ENCODE results near the gene LAMB3. TPM values are rescaled to one million over a fixed set of nuclear protein-coding genes. Genes with fewer than 3 reads are reported as not detected.
"Not testable (repeated sequence)": the region's sequence is repeated elsewhere in the genome, so short reads cannot be mapped to it uniquely, and the experiment has no call there.

Gene LAMB3
- total RNA-seq: 0.66 TPM
- 1 to 10 TPM in 3 of 8 donors, under 1 TPM in 5; 0.32 to 7.2 (median 0.97) TPM for polyA plus RNA-seq (ENCODE audit: insufficient read depth in 1 of 8, insufficient read length in 8 of 8, low replicate concordance in 1 of 8)
- long read RNA-seq, donor 1: 0 reads
- long read RNA-seq, donor 2: 0 reads
- long read RNA-seq, donor 3, partial matches to known transcripts: 0 of 1 reads
- long read RNA-seq, donor 3, other reads (novel, unspliced or antisense): 0 of 1 reads
- long read RNA-seq, donor 4: 0 reads
- long read RNA-seq, donor 5: 0 reads
- long read RNA-seq, donor 6: 0 reads
- long read RNA-seq, donor 7: 0 reads
- long read RNA-seq, donor 8: 0 reads
- long read RNA-seq, donor 9: 0 reads
- long read RNA-seq, donor 10: 0 reads
- long read RNA-seq, donor 11: 0 reads

- Histone ChIP-seq H3K36me3 (ENCODE audit: control insufficient read depth, insufficient read depth, low read length) (no peaks in the 10 kb centered on the region), H3K4me3 (ENCODE audit: low read length) (no peak within 1 kb of the TSS), H3K27me3 (ENCODE audit: control insufficient read depth, insufficient read depth, low read length) (peaks cover 13% of the 10 kb centered on the region), H3K27ac (ENCODE audit: low read length) (no peak within 1 kb of the TSS), H3K9me3 (replicated peaks; ENCODE audit: control insufficient read depth, low read depth, low read length) (no peaks in the 10 kb centered on the region), H3K4me1 (ENCODE audit: control insufficient read depth, insufficient read depth, low read length) (peaks cover 63% of the 10 kb centered on the region)
- no peak for DNase-seq
- WGBS (ENCODE audit: insufficient coverage): 62% methylated on average over 6 of the region's 14 CpGs
Observed at GRCh38 chr1:209652121-209652735, at the start of gene LAMB3. Gene LAMB3 (minus strand): TSS chr1:209652425. CDS start chr1:209650944, 1,481 bp downstream.

DNA sequence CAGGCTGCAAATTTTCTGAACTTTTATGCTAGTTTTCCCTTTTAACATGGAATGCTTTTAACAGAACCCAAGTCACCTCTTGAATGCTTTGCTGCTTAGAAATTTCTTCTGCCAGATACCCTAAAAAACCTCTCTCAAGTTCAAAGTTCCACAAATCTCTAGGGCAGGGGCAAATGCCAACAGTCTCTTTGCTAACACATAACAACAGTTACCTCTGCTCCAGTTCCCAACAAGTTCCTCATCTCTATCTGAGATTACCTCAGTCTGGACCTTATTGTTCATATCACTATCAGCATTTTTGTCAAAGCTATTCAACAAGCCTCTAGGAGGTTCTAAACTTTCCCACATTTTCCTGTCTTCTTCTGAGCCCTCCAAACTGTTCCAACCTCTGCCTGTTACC is 48.5 kb upstream of the LAMB3 start:
- not testable (repeated sequence) for H3K4me3 ChIP-seq (ENCODE audit: low read length); H3K36me3 ChIP-seq (ENCODE audit: control insufficient read depth, insufficient read depth, low read length); H3K4me1 ChIP-seq (ENCODE audit: control insufficient read depth, insufficient read depth, low read length); H3K9me3 ChIP-seq (replicated peaks; ENCODE audit: control insufficient read depth, low read depth, low read length); H3K27me3 ChIP-seq (ENCODE audit: control insufficient read depth, insufficient read depth, low read length); H3K27ac ChIP-seq (ENCODE audit: low read length); DNase-seq

GRCh38 chr1:209697126-209697525 is 44.9 kb upstream of the LAMB3 start:
- no peaks in the 10 kb centered on the region for H3K36me3 ChIP-seq (ENCODE audit: control insufficient read depth, insufficient read depth, low read length)
- 80% methylated on average over 1 of the region's 3 CpGs for WGBS (ENCODE audit: insufficient coverage)
- no peak overlapping the region for H3K27ac ChIP-seq (ENCODE audit: low read length)
- H3K9me3 ChIP-seq (replicated peaks; ENCODE audit: control insufficient read depth, low read depth, low read length): no peaks in the 10 kb centered on the region
- H3K4me1 ChIP-seq (ENCODE audit: control insufficient read depth, insufficient read depth, low read length): peaks cover 3% of the 10 kb centered on the region
- H3K4me3 ChIP-seq (ENCODE audit: low read length): no peak overlapping the region
- DNase-seq: no peak
- peaks cover 5% of the 10 kb centered on the region for H3K27me3 ChIP-seq (ENCODE audit: control insufficient read depth, insufficient read depth, low read length)

DNA sequence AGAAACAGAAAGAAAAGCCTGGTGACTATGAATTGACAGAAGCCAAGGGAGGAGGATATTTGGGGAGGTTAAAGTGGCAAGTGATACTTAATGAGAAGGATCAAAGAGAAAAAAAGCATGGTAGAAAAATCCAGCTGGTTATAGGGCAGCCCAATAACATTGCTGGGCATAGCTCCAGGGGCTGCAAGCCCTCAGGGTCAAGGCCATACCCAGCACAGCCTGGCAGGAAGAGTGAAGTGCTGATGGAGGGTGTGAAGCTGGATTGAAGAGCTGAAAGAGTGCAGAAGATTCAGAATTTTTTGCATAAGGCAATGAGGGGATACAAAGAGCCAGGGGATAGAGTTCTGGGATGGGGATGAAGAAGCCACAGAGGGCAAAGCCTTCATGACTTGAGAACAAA is 44.4 kb upstream of the LAMB3 start:
- Histone ChIP-seq H3K9me3 (replicated peaks; ENCODE audit: control insufficient read depth, low read depth, low read length) (no peaks in the 10 kb centered on the region), H3K27me3 (ENCODE audit: control insufficient read depth, insufficient read depth, low read length) (peaks cover 5% of the 10 kb centered on the region), H3K36me3 (ENCODE audit: control insufficient read depth, insufficient read depth, low read length) (no peaks in the 10 kb centered on the region), H3K4me3 (ENCODE audit: low read length) (no peak overlapping the region), H3K4me1 (ENCODE audit: control insufficient read depth, insufficient read depth, low read length) (peaks cover 3% of the 10 kb centered on the region), H3K27ac (ENCODE audit: low read length) (no peak overlapping the region)
- DNase-seq: no peak

DNA sequence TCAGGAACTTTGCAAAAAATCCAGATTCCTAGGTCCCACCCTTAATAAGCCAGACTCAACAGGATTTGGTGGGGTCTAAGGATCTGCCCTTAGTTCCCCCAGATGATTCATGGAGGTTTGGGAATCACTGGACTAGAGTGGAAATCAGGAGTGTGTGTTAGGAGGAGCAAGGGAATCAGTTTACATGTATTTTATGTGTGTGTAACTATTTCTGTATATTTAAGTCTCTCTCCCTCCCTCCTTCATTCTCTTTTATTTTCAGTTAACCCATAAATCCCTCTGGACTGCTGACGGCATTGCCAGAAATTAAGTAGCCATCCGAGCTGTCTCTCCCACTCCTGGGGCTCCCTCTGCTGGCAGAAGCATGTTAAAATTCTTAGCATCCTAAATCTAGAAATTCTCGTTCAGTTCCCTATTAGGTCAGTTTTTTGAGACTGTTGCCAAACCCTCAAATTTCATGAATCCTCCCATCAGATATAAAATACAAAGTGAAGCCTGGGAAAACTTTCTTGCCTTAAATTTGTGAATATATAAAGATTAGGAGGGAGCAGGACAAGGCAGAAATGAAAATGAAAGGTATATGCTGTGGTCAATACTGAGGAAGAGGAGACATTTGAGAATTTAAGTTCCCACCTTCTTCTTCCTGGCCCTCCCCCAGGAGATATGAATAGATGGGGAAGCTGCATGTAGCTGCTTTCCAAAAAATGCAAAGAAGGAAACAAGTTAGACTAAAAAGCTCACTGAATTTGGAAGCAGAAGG is 40.7 kb upstream of the LAMB3 start:
- H3K27ac ChIP-seq (ENCODE audit: low read length): no peak overlapping the region
- H3K36me3 ChIP-seq (ENCODE audit: control insufficient read depth, insufficient read depth, low read length): no peaks in the 10 kb centered on the region
- 0% methylated on average over 2 of the region's 3 CpGs for WGBS (ENCODE audit: insufficient coverage)
- H3K4me1 ChIP-seq (ENCODE audit: control insufficient read depth, insufficient read depth, low read length): peaks cover 16% of the 10 kb centered on the region
- H3K4me3 ChIP-seq (ENCODE audit: low read length): no peak overlapping the region
- no peaks in the 10 kb centered on the region for H3K9me3 ChIP-seq (replicated peaks; ENCODE audit: control insufficient read depth, low read depth, low read length)
- peak; percentile 90 for DNase-seq
- peaks cover 5% of the 10 kb centered on the region for H3K27me3 ChIP-seq (ENCODE audit: control insufficient read depth, insufficient read depth, low read length)

GRCh38 chr1:209692296-209692695 is 40.1 kb upstream of the LAMB3 start:
- H3K4me3 ChIP-seq (ENCODE audit: low read length): no peak overlapping the region
- no peak for DNase-seq
- H3K9me3 ChIP-seq (replicated peaks; ENCODE audit: control insufficient read depth, low read depth, low read length): no peaks in the 10 kb centered on the region
- no peak overlapping the region for H3K27ac ChIP-seq (ENCODE audit: low read length)
- no peaks in the 10 kb centered on the region for H3K36me3 ChIP-seq (ENCODE audit: control insufficient read depth, insufficient read depth, low read length)
- 49% methylated on average over 4 of the region's 4 CpGs for WGBS (ENCODE audit: insufficient coverage)
- peaks cover 5% of the 10 kb centered on the region for H3K27me3 ChIP-seq (ENCODE audit: control insufficient read depth, insufficient read depth, low read length)
- H3K4me1 ChIP-seq (ENCODE audit: control insufficient read depth, insufficient read depth, low read length): peaks cover 20% of the 10 kb centered on the region

DNA sequence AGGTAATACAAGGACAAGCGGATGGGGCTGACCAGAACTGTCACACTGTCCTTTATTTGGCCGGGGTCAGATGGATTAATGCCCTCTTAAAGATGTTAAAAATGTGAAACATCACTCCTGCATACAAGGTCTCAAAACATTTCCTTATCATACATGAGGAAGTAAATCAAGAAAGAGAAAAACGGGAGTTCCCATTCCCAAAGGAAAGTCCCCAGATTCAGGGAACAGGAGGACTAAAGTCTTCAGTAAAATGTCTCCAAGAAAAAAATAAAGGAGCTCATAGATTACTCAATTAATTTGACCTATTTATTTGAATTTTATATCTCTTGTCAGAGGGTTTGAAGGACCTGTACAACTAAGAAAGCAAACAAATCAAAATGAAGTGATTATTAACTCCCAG is 39.0 kb upstream of the LAMB3 start:
- Histone ChIP-seq H3K36me3 (ENCODE audit: control insufficient read depth, insufficient read depth, low read length) (no peaks in the 10 kb centered on the region), H3K4me3 (ENCODE audit: low read length) (no peak overlapping the region), H3K27me3 (ENCODE audit: control insufficient read depth, insufficient read depth, low read length) (peaks cover 2% of the 10 kb centered on the region), H3K9me3 (replicated peaks; ENCODE audit: control insufficient read depth, low read depth, low read length) (no peaks in the 10 kb centered on the region), H3K4me1 (ENCODE audit: control insufficient read depth, insufficient read depth, low read length) (peaks cover 23% of the 10 kb centered on the region), H3K27ac (ENCODE audit: low read length) (no peak overlapping the region)
- DNase-seq: no peak
- WGBS (ENCODE audit: insufficient coverage): no CpG with 5 or more reads among the region's 3 CpGs

- Histone ChIP-seq H3K9me3 (replicated peaks; ENCODE audit: control insufficient read depth, low read depth, low read length) (no peaks in the 10 kb centered on the region), H3K4me3 (ENCODE audit: low read length) (no peak overlapping the region), H3K27me3 (ENCODE audit: control insufficient read depth, insufficient read depth, low read length) (peaks cover 2% of the 10 kb centered on the region), H3K27ac (ENCODE audit: low read length) (no peak overlapping the region), H3K4me1 (ENCODE audit: control insufficient read depth, insufficient read depth, low read length) (peaks cover 26% of the 10 kb centered on the region), H3K36me3 (ENCODE audit: control insufficient read depth, insufficient read depth, low read length) (no peaks in the 10 kb centered on the region)
- WGBS (ENCODE audit: insufficient coverage): 54% methylated on average over 3 of the region's 4 CpGs
- no peak for DNase-seq
Observed at GRCh38 chr1:209689477-209689876, 37.3 kb upstream of the LAMB3 start.

DNA sequence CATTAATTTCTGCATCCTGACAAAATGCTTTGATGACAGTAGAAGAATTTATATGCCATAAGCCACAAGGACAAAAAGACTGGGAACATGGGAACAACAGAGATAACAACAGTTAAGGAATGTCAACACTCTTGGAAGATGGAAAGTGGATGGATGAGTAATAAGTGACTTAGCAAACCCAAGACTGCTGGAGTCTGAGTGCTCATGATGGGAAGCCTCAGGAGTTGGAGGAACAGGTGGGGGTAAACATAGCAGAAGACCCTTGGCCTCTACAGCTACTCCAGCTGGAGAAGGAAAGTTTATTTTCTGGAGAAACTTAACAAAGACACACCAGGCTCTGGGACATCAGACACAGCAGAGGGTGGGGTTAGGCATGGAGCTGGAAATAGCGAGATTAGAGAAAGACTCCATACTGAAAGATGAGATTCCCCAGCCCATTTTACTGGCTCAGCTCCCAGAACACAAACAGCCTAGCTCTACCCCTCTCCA is 36.6 kb upstream of the LAMB3 start:
- H3K4me1 ChIP-seq (ENCODE audit: control insufficient read depth, insufficient read depth, low read length): peaks cover 26% of the 10 kb centered on the region
- peak; percentile 50 for DNase-seq

GRCh38 chr1:209686322-209686721 is 34.1 kb upstream of the LAMB3 start:
- DNase-seq: no peak
- WGBS (ENCODE audit: insufficient coverage): 78% methylated on average over 3 of the region's 4 CpGs
- Histone ChIP-seq H3K27me3 (ENCODE audit: control insufficient read depth, insufficient read depth, low read length) (no peaks in the 10 kb centered on the region), H3K36me3 (ENCODE audit: control insufficient read depth, insufficient read depth, low read length) (no peaks in the 10 kb centered on the region), H3K9me3 (replicated peaks; ENCODE audit: control insufficient read depth, low read depth, low read length) (no peaks in the 10 kb centered on the region), H3K27ac (ENCODE audit: low read length) (no peak overlapping the region), H3K4me3 (ENCODE audit: low read length) (no peak overlapping the region), H3K4me1 (ENCODE audit: control insufficient read depth, insufficient read depth, low read length) (peaks cover 23% of the 10 kb centered on the region)

More for the DNA sequence above, 36.6 kb upstream of the LAMB3 start:
- Histone ChIP-seq H3K27ac (ENCODE audit: low read length) (no peak overlapping the region), H3K9me3 (replicated peaks; ENCODE audit: control insufficient read depth, low read depth, low read length) (no peaks in the 10 kb centered on the region), H3K4me3 (ENCODE audit: low read length) (no peak overlapping the region), H3K27me3 (ENCODE audit: control insufficient read depth, insufficient read depth, low read length) (peaks cover under 1% of the 10 kb centered on the region), H3K36me3 (ENCODE audit: control insufficient read depth, insufficient read depth, low read length) (no peaks in the 10 kb centered on the region)
- no CpG with 5 or more reads among the region's 1 CpG for WGBS (ENCODE audit: insufficient coverage)
